MM.1S (cell line): ENCODE measurements around the gene TECTB.

Experiments
- CTCF ChIP-seq: fragments of 300-600 bp; sonication (generic); IDR thresholded peaks from 2 replicates; pipeline ENCODE4 v1.5.1; 2016; ENCODE audit warnings: antibody characterized with exemption, low read length, mixed read lengths
- EZH2phosphoT487 ChIP-seq: fragments of 300-600 bp; sonication (generic); IDR thresholded peaks from 2 replicates; pipeline ENCODE4 v1.6.1; 2018; ENCODE audit warnings: antibody characterized with exemption, low read length

GRCh38 chr10:112287844-112288243 lies 4.6 kb downstream of the TECTB start:
- TF ChIP-seq CTCF, result no peak
- TF ChIP-seq EZH2phosphoT487, result no peak
